Raji (cell line): Measurements from ENCODE around the gene DPEP2.
A peak's percentile ranks its signal among the peaks of the same experiment; 100 is the strongest.

Experiments
- POLR2A ChIP-seq: IDR thresholded peaks from 2 replicates; pipeline ENCODE4 v1.6.1; 2011; ENCODE audit warnings: low read depth, low read length, control low read depth; ENCODE audit not compliant: insufficient read depth

The DPEP2 gene

GRCh38 chr16:67965668-67966548 lies 33.4 kb downstream of the DPEP2 start:
- TF ChIP-seq POLR2A, result no peak

- TF ChIP-seq POLR2A, result no peak
Measured at GRCh38 chr16:67964477-67965131, 34.7 kb downstream of the DPEP2 start.

GRCh38 chr16:67963662-67964321 lies 35.5 kb downstream of the DPEP2 start:
- no peak for TF ChIP-seq POLR2A

- no peak for TF ChIP-seq POLR2A
Measured at GRCh38 chr16:67963292-67963661, 36.0 kb downstream of the DPEP2 start.

- TF ChIP-seq POLR2A, result no peak
Measured at GRCh38 chr16:67962135-67962534, 37.1 kb downstream of the DPEP2 start.

- TF ChIP-seq POLR2A, result no peak
Measured at GRCh38 chr16:67961551-67961957, 37.7 kb downstream of the DPEP2 start.

- no peak for TF ChIP-seq POLR2A
Measured at GRCh38 chr16:67959536-67960329, 39.6 kb downstream of the DPEP2 start.

GRCh38 chr16:67957622-67958021 lies 41.7 kb downstream of the DPEP2 start:
- no peak for TF ChIP-seq POLR2A

GRCh38 chr16:67954421-67955196 lies 44.7 kb downstream of the DPEP2 start:
- no peak for TF ChIP-seq POLR2A

GRCh38 chr16:67953641-67954375 lies 45.5 kb downstream of the DPEP2 start:
- no peak for TF ChIP-seq POLR2A

- 0 out of 2 replicates have a peak, but pooled peaks have one; percentile 10 for TF ChIP-seq POLR2A
Measured at GRCh38 chr16:67951485-67951884, 47.8 kb downstream of the DPEP2 start.

- no peak for TF ChIP-seq POLR2A
Measured at GRCh38 chr16:67950335-67950843, 48.9 kb downstream of the DPEP2 start.

- TF ChIP-seq POLR2A, result peak; percentile 31; the same call in 1 of the 2 replicates
Measured at GRCh38 chr16:67949645-67950044, 49.6 kb downstream of the DPEP2 start.
